ENCODE measurements around the gene RELL2. TPM values are rescaled to one million over a fixed set of nuclear protein-coding genes. Genes with fewer than 3 reads are reported as not detected.

The RELL2 gene
- total RNA-seq, 1 donor from 2014 or later, result 5.5 TPM

DNA sequence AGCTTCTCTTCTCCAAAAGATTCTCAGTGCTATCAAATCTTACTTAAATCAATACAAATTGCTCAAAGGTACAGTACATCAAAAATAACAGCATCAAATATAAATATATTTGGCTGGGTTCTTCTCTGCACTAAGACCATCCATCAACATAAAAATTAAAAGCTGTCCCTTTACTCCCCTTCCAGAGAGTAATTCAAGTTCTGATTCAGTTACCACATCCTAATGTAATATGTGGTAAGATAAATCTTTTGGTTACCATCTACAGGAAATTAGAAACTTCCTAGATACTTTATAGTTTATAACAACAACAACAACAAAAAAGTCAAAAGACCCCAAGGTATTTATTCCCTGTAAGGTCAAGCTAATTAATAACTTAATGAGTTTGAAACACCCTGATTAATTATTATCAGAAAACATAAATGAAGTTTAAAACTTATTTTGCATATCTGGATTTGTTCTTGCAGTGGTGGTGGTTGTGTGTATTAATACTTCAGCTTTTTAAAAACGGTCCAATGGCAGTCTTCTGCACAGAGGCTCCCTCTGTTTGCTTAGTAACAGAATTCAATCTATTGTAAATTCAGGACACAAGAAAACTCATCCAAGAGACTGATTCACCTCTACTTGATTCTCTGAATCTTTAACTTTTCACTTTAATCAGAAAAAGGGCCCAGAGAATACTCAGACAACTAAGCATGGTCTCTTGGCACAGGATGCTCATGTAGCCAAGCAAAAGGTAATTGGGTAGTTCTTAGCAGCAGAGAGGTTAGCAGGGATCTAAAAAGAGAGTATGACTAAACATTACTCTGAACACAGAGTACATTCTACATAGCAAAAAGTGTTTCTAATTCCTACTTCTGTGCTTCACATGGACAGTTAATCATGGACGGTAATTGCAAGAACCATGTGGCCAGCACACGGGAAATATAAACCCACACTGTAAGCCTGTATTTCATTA, 38.1 kb upstream of the RELL2 start:
- Histone ChIP-seq H3K9me3 (no peaks in the 10 kb centered on the region), H3K27me3 (ENCODE audit: low read depth) (no peaks in the 10 kb centered on the region), H3K36me3 (peaks cover 11% of the 10 kb centered on the region), H3K4me1 (peaks cover 62% of the 10 kb centered on the region), H3K27ac (peak overlapping the region; percentile 31), H3K4me3 (no peak overlapping the region)
- DNase-seq (no peak), ATAC-seq (peak in 1 of 2 donors; percentile 47)
- intact Hi-C loops (cut with DNase I), result no loop called here
- TF ChIP-seq, protein P1, sequence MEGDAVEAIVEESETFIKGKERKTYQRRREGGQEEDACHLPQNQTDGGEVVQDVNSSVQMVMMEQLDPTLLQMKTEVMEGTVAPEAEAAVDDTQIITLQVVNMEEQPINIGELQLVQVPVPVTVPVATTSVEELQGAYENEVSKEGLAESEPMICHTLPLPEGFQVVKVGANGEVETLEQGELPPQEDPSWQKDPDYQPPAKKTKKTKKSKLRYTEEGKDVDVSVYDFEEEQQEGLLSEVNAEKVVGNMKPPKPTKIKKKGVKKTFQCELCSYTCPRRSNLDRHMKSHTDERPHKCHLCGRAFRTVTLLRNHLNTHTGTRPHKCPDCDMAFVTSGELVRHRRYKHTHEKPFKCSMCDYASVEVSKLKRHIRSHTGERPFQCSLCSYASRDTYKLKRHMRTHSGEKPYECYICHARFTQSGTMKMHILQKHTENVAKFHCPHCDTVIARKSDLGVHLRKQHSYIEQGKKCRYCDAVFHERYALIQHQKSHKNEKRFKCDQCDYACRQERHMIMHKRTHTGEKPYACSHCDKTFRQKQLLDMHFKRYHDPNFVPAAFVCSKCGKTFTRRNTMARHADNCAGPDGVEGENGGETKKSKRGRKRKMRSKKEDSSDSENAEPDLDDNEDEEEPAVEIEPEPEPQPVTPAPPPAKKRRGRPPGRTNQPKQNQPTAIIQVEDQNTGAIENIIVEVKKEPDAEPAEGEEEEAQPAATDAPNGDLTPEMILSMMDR (IDR thresholded peaks at IDR 0.05), result no peak

DNA sequence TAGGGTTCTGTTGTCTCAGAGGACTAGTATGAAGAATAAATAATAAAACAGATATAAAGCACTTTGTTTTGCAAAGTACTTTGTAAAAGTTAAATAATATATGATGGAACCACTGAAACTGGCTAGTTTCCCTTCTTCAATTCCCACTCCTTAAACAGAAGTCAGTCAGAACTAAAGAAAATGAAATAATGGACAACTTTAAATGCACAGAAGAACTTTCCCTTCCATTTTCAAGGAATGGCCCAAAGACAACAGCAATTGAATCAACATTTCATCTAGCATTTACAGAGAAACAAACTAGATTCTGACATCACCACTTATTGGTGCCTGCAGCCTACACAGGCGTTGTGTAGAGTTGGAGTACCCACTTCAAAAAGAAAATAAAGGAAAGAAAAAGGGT, 34.2 kb upstream of the RELL2 start:
- H3K36me3 ChIP-seq, result no peaks in the 10 kb centered on the region
- TF ChIP-seq, protein P1 (IDR thresholded peaks at IDR 0.05), result no peak
- no peaks in the 10 kb centered on the region for H3K27me3 ChIP-seq (ENCODE audit: low read depth)
- no peak overlapping the region for H3K4me3 ChIP-seq
- H3K9me3 ChIP-seq, result no peaks in the 10 kb centered on the region
- intact Hi-C loops (cut with DNase I), result no loop called here
- DNase-seq (no peak), ATAC-seq (no peak)
- peak overlapping the region; percentile 81 for H3K27ac ChIP-seq
- peaks cover 92% of the 10 kb centered on the region for H3K4me1 ChIP-seq

DNA sequence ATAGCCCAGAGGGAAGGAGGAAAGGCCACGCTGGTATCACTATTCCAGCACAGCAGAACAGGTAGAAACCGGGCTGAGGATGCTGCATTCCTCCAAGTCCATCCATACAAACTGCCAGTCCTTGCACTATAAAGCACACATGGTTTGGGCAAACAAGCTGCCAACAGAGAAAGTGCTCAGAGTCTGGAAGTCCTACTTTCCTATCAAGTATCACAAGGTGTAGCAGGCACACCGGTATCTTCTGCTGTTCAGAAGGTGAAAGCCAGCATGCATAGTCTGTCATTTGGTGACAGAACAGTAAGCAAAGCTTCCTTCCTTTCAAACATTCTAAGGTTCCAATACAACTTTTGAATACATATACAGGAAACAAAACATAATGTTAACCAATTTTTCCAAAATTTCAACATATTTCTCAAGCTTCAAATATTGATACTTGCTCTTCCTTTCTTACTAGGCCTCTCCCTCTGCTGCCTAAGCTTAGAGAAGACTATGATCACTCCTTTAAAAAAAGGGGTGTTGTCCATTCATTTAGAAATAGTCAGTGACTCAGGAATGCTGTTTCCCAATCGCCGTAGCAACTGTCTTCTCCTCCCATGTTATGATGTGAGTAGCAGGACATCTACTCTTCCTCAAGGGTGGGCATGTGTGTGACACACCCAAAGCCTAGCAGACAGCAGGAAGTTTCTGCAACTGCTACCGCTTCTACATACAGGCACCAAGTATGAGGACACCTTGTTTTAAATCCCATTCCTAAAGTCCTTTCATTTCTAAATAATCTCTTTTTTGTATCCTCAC, 32.7 kb upstream of the RELL2 start:
- peak; percentile 62 for DNase-seq

DNA sequence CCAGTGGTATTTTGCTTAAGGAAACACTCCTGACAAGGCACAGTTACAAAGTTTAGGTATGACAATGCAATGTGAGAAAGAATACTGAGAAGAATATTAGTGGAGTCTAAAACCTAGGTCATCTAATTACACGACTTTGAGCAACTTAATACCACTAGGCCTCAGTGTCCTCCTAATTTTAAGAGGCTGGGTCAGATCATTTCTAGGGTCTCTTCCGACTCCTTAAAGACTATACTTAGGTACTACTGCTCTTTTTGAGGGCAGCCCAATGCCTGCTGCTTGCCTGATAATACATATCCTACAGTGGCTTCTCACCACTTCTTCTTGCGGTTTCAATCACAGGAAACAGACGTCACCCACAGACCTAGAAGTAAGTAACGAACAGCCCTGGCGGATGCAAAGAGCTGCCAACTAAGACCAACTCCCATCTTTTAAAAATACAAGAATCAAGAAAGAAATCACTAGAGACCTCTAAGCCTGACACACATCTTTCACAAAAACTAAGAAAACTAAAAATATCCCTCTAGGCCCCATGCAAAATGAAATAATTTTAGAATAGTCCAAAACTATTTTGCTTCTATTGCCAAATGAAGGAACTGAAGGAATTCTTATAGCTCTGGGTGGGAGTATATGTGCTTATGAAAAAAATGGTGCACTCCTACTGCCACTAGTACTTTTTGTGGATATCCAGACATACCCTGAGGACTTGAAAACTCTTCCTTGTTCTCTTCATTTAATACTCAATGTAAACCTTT, 31.1 kb upstream of the RELL2 start:
- no peaks in the 10 kb centered on the region for H3K36me3 ChIP-seq
- no peaks in the 10 kb centered on the region for H3K27me3 ChIP-seq (ENCODE audit: low read depth)
- H3K4me1 ChIP-seq, result peaks cover 92% of the 10 kb centered on the region
- DNase-seq (peak; percentile 59), ATAC-seq (peak; percentile 81 to 90)
- peak overlapping the region; percentile 8 for H3K4me3 ChIP-seq
- H3K9me3 ChIP-seq, result no peaks in the 10 kb centered on the region
- intact Hi-C loops (cut with DNase I), result no loop called here
- H3K27ac ChIP-seq, result peak overlapping the region; percentile 81
- TF ChIP-seq, protein P1 (IDR thresholded peaks at IDR 0.05), result no peak

More for the DNA sequence above, 32.7 kb upstream of the RELL2 start:
- H3K36me3 ChIP-seq, result no peaks in the 10 kb centered on the region
- H3K4me3 ChIP-seq, result no peak overlapping the region
- peak; percentile 88 to 92 for ATAC-seq
- peaks cover 92% of the 10 kb centered on the region for H3K4me1 ChIP-seq
- TF ChIP-seq, protein P1 (IDR thresholded peaks at IDR 0.05), result no peak
- H3K27ac ChIP-seq, result peak overlapping the region; percentile 81
- no peaks in the 10 kb centered on the region for H3K27me3 ChIP-seq (ENCODE audit: low read depth)
- intact Hi-C loops (cut with DNase I), result no loop called here
- no peaks in the 10 kb centered on the region for H3K9me3 ChIP-seq

DNA sequence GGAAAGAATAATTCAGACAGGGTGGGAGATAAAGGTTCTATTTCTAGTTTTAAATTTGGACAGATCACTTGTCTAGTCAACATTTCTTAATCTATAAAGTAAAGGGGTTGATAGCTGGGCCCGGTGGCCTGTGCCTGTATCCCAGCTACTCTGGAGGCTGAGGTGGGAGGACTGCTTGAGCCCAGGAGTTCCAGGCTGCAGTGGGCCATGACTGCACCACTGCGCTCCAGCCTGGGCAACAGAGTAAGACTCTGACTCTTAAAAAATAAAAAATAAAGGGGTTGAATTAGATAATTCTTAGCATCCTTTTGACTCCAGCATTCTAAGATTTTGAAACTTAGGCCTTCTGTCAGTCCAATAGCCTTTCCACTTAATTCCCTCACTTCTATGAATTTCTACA, 28.8 kb upstream of the RELL2 start:
- Histone ChIP-seq H3K4me3 (no peak overlapping the region), H3K9me3 (no peaks in the 10 kb centered on the region), H3K27me3 (ENCODE audit: low read depth) (no peaks in the 10 kb centered on the region), H3K36me3 (no peaks in the 10 kb centered on the region), H3K27ac (peak overlapping the region; percentile 39), H3K4me1 (peaks cover 90% of the 10 kb centered on the region)
- intact Hi-C loops (cut with DNase I), result no loop called here
- DNase-seq (no peak), ATAC-seq (no peak)
- TF ChIP-seq, protein P1 (IDR thresholded peaks at IDR 0.05), result no peak

Measured in lower lobe of right lung (tissue), 2 donors.